Bone marrow (tissue), 2 donors: ENCODE results near the gene RNF112.
"Not testable (repeated sequence)": the region's sequence is repeated elsewhere in the genome, so short reads cannot be mapped to it uniquely, and the experiment has no call there.

Source experiments
- DNase-seq, 2 donors: peaks; one replicate each; lab custom pipeline; 2025; lab: John Stamatoyannopoulos, UW

RNF112 gene

GRCh38 chr17:19414396-19415280, 3.6 kb downstream of the RNF112 start:
- DNase-seq = no peak

- no peak for DNase-seq
Measured at GRCh38 chr17:19415311-19415710, 4.3 kb downstream of the RNF112 start.

DNA sequence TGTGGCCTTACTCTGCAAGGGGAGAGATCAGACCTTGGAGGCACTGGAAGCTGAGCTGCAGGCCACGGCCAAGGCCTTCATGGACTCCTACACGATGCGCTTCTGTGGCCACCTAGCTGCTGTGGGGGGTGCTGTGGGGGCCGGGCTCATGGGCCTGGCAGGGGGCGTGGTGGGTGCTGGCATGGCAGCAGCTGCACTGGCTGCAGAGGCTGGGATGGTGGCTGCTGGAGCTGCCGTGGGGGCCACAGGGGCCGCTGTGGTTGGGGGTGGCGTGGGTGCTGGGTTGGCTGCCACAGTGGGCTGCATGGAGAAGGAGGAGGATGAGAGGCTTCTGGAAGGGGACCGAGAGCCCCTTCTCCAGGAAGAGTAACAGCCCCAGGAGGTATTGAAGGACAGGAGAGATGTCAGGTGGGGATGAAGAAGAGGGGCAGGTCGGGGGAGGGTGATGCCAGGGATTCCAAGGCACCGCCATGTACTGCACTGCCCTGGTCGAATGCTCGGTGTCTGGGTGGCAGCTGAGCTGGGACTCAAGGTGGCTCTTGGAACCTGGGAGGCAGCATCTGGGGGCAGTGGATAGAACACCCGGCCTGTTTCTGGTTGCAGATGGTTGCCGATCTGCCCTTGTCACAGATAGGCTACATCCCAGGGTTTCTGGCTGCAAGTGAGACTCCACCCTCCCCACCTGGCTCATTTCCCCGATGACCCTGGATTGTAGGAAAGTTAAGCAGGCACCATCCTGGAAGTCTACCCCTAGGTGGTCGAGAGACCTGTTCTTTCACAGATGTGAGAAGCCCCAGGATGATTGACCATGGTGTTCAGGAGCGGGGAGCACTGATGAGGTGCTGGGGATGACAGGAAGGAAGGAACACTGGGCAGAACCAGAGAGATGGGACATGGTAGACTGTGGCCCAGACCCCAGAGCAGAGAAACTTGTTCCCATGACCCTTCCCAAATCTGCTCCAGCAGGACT, 5.1 kb downstream of the RNF112 start:
- no peak for DNase-seq

DNA sequence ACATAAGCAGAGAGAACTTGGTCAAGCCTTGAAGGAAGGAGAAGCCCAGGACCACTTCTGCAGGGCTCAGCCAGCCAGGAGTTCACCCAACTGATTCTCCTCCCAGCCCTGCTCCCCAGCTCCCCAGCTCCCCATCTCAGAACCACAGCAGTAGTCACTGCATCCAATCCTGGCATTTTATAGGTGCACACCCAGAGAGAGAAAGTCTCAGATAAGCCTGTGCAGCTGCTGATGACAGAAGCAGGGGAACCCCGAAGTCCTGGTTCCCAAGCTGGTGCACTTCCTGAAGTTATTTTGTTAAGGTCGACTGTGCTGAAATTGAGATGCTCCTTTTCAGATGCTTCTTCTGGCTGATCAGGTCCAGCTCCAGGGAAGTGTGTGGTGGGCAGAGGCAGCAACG, 6.6 kb downstream of the RNF112 start:
- DNase-seq = no peak

DNA sequence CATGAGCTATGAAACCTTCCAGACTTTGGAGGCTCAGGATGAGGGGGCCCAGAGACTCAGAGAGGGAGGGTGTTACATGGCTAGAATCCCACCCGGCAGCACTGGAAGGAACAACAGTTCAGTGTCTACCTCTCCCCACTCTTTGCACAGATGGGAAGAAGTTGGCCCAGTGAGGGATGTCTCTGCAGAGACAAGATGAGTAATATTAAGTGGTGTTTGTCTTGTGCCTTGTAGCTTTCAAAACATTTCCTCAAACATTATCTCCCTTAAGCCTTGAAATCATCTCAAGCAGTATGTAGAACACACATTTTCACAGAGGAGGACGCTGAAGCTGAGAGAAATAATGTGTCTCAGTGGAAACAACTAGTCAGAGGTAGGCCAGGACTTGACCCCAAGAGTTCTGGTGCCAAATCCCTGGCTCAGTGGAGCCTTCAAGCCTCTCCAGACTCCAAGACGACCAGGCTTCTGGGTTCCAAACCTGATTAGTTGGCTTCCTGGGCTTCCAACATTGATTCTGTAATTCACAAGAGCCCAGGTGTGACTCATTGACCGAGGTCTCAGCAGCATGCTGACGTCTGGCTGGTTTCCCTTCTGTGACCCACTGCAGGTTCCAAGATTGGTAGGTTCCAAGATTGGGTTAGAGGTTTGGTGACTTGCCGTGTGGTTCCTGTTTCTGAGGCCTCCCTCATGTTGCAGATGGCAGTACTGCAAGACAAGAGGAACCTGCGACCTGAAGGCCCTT, 7.4 kb downstream of the RNF112 start:
- DNase-seq = peak in 1 of 2 donors; percentile 43

DNA sequence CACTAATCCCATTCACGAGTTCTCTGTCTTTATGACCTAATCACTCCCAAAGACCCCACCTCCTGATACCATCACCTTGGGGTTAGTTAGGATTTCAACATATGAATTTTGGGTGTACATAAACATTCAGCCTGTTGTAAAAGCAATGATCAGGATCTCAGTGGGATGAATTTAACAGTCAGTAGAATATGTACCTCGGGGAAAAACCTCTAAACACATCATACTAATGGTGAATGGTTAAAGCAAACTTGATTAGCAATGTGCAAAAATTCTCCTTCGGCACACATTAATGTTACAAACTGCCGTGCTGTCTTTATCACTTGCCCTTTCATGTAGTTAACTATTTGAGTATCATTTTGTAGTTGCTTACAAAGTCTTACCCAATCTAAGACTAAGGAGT, 10.2 kb downstream of the RNF112 start:
- no peak for DNase-seq

GRCh38 chr17:19421926-19422325, 10.9 kb downstream of the RNF112 start:
- no peak for DNase-seq

DNA sequence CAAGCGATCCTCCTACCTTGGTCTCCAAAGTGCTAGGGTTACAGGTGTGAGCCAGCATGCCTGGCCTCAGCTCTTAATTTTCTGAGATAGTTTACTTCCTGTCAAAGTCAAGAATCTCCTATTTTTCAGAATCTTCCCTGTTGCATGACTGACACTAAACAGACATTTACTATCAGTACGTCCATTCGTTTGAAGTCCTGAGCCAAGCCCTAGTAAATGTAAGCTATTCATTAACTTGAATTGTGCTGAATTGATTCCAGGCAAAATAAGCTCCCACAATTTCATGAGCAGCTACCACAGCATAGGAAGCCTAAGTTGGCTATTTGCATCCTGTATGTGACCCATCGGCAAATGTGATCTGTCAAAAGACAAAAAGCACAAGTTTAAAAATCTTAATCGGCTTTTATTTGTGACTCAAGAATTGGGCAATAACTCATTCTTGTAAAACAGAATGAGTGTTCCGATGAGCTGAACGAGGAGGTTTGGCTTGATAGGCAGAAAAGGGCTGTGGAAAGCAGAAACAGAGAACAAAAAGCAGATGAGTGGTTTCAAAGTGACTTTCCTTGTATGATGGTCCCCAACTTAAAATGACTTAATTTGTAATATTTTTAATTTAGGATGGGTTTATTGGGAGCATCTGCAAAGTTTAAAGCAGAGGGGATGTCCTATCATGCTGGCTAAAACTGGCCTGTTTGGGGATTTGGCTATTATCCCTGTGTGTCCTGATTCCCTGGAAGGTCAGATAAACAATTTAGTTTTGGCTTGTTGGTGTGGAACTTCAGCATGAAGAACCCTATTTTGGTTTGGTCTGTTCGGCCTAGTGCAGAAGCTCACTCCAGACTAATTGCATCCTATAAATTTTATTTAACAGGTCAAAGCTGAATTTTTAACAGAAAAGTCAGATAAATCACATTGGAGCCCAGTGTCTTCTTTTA, 14.2 kb downstream of the RNF112 start:
- no peak for DNase-seq

GRCh38 chr17:19426631-19427030, 15.6 kb downstream of the RNF112 start:
- no peak for DNase-seq

GRCh38 chr17:19431691-19432090, 20.7 kb downstream of the RNF112 start:
- no peak for DNase-seq

GRCh38 chr17:19433255-19433654, 22.2 kb downstream of the RNF112 start:
- DNase-seq = no peak

- DNase-seq = no peak
Measured at GRCh38 chr17:19433727-19434340, 22.8 kb downstream of the RNF112 start.

DNA sequence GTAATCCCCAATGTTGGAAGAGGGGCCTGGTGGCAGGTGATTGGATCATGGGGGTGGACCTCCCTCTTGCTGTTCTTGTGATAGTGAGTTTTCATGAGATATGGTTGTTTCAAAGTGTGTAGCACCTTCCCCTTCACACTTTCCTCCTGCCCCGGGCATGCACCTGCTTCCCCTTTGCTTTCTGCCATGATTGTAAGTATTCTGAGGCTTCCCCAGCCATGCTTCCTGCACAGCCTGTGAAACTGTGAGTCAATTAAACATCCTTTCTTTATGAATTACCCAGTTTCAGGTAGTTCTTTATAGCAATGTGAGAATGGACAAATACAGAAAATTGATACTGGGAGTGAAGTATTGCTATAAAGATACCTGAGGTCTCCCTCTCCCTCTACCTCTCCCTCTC, 29.4 kb downstream of the RNF112 start:
- no peak for DNase-seq

DNA sequence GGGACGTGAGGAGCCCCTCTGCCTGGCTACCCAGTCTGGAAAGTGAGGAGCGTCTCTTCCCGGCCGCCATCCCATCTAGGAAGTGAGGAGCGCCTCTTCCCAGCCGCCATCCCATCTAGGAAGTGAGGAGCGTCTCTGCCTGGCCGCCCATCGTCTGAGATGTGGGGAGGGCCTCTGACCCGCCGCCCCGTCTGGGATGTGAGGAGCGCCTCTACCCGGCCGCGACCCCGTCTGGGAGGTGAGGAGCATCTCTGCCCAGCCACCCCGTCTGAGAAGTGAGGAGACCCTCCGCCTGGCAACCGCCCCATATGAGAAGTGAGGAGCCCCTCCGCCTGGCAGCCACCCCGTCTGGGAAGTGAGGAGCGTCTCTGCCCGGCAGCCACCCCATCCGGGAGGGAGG, 30.3 kb downstream of the RNF112 start:
- not testable (repeated sequence) for DNase-seq

DNA sequence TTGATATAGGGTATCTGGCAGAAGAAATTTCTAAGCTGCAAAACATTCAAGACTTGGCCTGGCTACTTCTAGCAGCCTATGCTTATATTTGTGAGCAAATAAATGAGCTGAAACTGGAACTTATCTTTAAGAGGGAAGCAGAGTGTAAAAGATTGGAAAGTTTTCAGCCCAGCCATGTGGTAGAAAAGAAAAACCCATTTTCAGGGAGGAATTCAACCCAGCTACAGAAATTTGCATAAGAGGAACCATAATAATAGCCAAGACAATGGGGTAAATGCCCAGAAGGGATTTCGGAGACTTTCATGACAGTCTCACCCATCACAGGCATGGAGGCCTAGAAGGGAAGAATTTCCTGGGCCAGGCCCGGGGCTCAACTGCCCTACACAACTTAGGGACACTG, 31.7 kb downstream of the RNF112 start:
- no peak for DNase-seq

GRCh38 chr17:19443148-19443547, 32.1 kb downstream of the RNF112 start:
- no peak for DNase-seq

GRCh38 chr17:19445105-19445504, 34.1 kb downstream of the RNF112 start:
- no peak for DNase-seq

DNA sequence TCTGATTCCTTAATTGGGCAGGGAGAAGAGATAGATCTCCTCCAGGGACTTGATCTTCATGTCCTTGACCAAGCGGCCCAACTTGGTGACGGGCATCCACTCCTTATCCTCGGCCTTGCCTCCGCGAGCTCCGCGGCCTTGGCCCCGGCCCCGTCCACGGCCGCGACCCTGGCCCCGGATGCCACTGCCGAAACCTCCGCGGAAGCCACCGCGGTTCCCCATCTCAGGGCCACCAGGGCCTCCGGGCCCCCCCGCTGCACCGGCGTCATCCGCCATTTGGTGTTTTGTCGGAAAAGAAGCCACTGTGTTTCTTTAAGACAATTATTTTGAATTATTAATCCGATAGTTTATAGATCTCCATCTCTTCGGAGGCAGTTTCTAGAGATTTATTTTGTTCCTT, 35.5 kb downstream of the RNF112 start:
- not testable (repeated sequence) for DNase-seq

DNA sequence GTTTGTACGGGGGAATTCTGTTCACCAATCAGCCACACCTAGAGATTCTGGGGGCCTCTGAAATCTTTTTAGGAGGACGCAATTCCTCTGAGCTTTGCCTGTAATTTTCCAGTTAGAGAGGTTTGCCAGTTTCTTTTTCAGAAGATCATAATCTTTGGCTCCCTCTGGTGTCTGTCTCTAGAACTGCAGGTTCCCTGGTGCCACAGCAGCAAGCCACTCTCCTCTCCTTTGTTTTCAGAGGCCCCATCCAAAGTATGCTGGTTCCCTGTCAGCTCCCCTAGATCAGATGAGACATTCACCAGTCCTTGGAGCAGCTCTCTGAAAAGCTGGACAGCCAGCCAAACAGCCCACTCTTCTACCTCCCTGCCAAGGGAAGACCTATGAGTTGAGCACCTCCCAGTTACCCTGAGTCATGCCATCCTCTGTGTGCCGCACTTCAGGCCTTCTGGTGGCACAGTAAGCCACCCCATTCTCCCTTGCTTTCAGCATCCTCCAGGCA, 36.1 kb downstream of the RNF112 start:
- DNase-seq = peak; percentile 6 to 55
